ES-I3 (cell line): ENCODE measurements around the gene TACC3.

Experiments
- H3K36me3 ChIP-seq: 2 replicates; pipeline ENCODE4 v1.6.1; 2013; ENCODE audit warnings: mild to moderate bottlenecking, low read length, control low read depth, moderate library complexity; ENCODE audit not compliant: insufficient read depth
- H3K4me1 ChIP-seq: 2 replicates; pipeline ENCODE4 v1.6.1; 2013; ENCODE audit warnings: mild to moderate bottlenecking, control low read depth, low read length; ENCODE audit not compliant: insufficient read depth
- H3K9ac ChIP-seq: 2 replicates; pipeline ENCODE4 v1.6.1; 2013; ENCODE audit warnings: low read depth, mild to moderate bottlenecking, low read length, moderate library complexity
- H3K9me3 ChIP-seq: 2 replicates; pipeline ENCODE4 v1.6.1; 2013; ENCODE audit warnings: mild to moderate bottlenecking, low read length, moderate library complexity; ENCODE audit not compliant: control insufficient read depth, insufficient read depth

The TACC3 gene

GRCh38 chr4:1770791-1771231 is 49.5 kb downstream of the TACC3 start:
- peaks cover 25% of the 10 kb centered on the region for H3K4me1 ChIP-seq
- H3K9me3 ChIP-seq = no peaks in the 10 kb centered on the region
- H3K36me3 ChIP-seq = no peaks in the 10 kb centered on the region
- H3K9ac ChIP-seq = no peak overlapping the region

GRCh38 chr4:1771555-1772305 is 50.4 kb downstream of the TACC3 start:
- H3K4me1 ChIP-seq = peaks cover 23% of the 10 kb centered on the region
- H3K36me3 ChIP-seq = no peaks in the 10 kb centered on the region
- no peaks in the 10 kb centered on the region for H3K9me3 ChIP-seq
- H3K9ac ChIP-seq = no peak overlapping the region

- H3K9me3 ChIP-seq = no peaks in the 10 kb centered on the region
- H3K4me1 ChIP-seq = peaks cover 32% of the 10 kb centered on the region
- no peak overlapping the region for H3K9ac ChIP-seq
- no peaks in the 10 kb centered on the region for H3K36me3 ChIP-seq
These were observed 51.7 kb downstream of the TACC3 start for GRCh38 chr4:1772853-1773538.

- Histone ChIP-seq H3K36me3 (no peaks in the 10 kb centered on the region), H3K4me1 (peaks cover 29% of the 10 kb centered on the region), H3K9me3 (no peaks in the 10 kb centered on the region), H3K9ac (no peak overlapping the region)
These were observed 52.4 kb downstream of the TACC3 start for GRCh38 chr4:1773754-1774153.

- Histone ChIP-seq H3K9me3 (no peaks in the 10 kb centered on the region), H3K36me3 (no peaks in the 10 kb centered on the region), H3K9ac (no peak overlapping the region), H3K4me1 (peaks cover 30% of the 10 kb centered on the region)
These were observed 54.6 kb downstream of the TACC3 start for GRCh38 chr4:1775731-1776500.

- Histone ChIP-seq H3K4me1 (peaks cover 25% of the 10 kb centered on the region), H3K36me3 (no peaks in the 10 kb centered on the region), H3K9me3 (no peaks in the 10 kb centered on the region), H3K9ac (no peak overlapping the region)
These were observed 55.3 kb downstream of the TACC3 start for GRCh38 chr4:1776521-1777161.

GRCh38 chr4:1777822-1778641 is 56.7 kb downstream of the TACC3 start:
- peaks cover 29% of the 10 kb centered on the region for H3K4me1 ChIP-seq
- no peaks in the 10 kb centered on the region for H3K36me3 ChIP-seq

GRCh38 chr4:1778642-1779392 is 57.5 kb downstream of the TACC3 start:
- H3K4me1 ChIP-seq = peaks cover 29% of the 10 kb centered on the region
- no peaks in the 10 kb centered on the region for H3K36me3 ChIP-seq
- H3K9me3 ChIP-seq = no peaks in the 10 kb centered on the region
- H3K9ac ChIP-seq = no peak overlapping the region

More at GRCh38 chr4:1777822-1778641, 56.7 kb downstream of the TACC3 start:
- H3K9me3 ChIP-seq = no peaks in the 10 kb centered on the region
- no peak overlapping the region for H3K9ac ChIP-seq

GRCh38 chr4:1779588-1780382 is 58.5 kb downstream of the TACC3 start:
- no peaks in the 10 kb centered on the region for H3K36me3 ChIP-seq
- no peaks in the 10 kb centered on the region for H3K9me3 ChIP-seq
- peaks cover 29% of the 10 kb centered on the region for H3K4me1 ChIP-seq
- H3K9ac ChIP-seq = no peak overlapping the region

GRCh38 chr4:1780435-1780834 is 59.1 kb downstream of the TACC3 start:
- Histone ChIP-seq H3K4me1 (peaks cover 29% of the 10 kb centered on the region), H3K36me3 (no peaks in the 10 kb centered on the region), H3K9me3 (no peaks in the 10 kb centered on the region), H3K9ac (no peak overlapping the region)

- Histone ChIP-seq H3K9ac (no peak overlapping the region), H3K9me3 (no peaks in the 10 kb centered on the region), H3K4me1 (peaks cover 22% of the 10 kb centered on the region; the same call in 1 of the 2 replicates), H3K36me3 (no peaks in the 10 kb centered on the region)
These were observed 61.7 kb downstream of the TACC3 start for GRCh38 chr4:1783015-1783414.

- Histone ChIP-seq H3K9ac (no peak overlapping the region), H3K4me1 (peaks cover 16% of the 10 kb centered on the region; the same call in 1 of the 2 replicates), H3K36me3 (no peaks in the 10 kb centered on the region), H3K9me3 (no peaks in the 10 kb centered on the region)
These were observed 62.6 kb downstream of the TACC3 start for GRCh38 chr4:1783970-1784369.
